ENCODE measurements around the gene B3GALT6. TPM values are rescaled to one million over a fixed set of nuclear protein-coding genes. Genes with fewer than 3 reads are reported as not detected.

The B3GALT6 gene
- total RNA-seq, 1 experiment from 2014 or later: 20.0 TPM

DNA sequence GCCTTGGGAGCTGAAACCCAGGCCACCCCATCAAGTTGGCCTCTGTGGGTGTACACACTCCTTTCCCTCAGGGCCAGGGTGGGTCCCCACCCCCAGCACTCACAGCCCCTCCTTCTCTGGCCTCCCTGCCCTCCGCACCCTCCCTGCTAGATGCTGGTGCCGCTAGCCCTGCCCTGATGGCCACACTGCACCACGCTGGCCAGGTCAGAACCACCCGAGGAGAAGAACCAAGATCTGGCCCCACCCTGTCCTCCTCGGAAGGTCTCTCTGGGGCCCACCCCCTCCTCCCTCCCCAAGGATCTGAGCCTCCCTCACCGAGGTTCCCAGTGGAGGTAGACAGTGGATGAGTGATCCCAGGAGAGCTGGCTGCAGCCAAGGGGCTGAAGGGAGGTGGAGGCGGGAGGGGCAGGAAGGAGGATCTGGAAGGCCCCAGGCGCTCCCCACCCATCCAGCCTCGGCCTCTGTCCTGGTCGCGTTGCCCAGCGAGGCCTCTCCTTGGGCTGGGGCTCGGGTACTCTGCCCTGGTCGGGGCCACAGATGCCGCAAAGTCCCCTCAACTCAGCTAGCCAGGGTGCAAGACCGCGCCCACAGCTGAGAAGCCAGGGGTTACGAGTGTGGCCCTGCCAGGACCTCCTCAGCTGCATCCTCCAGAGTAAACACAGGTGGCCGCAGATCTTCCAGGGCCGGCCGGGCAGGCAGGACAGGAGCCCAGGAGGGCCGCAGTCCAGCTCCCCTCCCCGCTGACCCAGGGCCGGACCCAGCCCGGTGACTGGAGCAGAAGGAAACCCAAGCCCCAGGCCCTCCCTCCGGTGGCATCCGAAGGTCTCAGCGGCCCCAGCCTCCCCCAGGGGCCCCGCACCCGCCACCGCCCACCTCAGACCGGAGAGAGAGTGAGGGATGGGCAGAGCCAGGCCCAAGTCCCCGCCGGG, 5.2 kb downstream of the B3GALT6 start:
- TF ChIP-seq JAZF1 (CRISPR knock-in tag; IDR thresholded peaks at IDR 0.05) (no peak), ATF3 (CRISPR knock-in tag; conservative IDR thresholded peaks at IDR 0.05) (no peak), ZNF138 (CRISPR knock-in tag; conservative IDR thresholded peaks at IDR 0.05) (no peak), ZNF416 (CRISPR knock-in tag; IDR thresholded peaks at IDR 0.05) (no peak), EMX1 (CRISPR knock-in tag; IDR thresholded peaks at IDR 0.05) (no peak), PRDM15 (CRISPR knock-in tag; IDR thresholded peaks at IDR 0.05) (no peak), HMGXB4 (CRISPR knock-in tag; IDR thresholded peaks at IDR 0.05) (no peak), ELF4 (CRISPR knock-in tag; IDR thresholded peaks at IDR 0.05; ENCODE audit: low read depth) (no peak), TEAD4 (CRISPR knock-in tag; IDR thresholded peaks at IDR 0.05) (no peak), CBFB (CRISPR knock-in tag; IDR thresholded peaks at IDR 0.05; ENCODE audit: low read depth) (no peak), SP1 (CRISPR knock-in tag; conservative IDR thresholded peaks at IDR 0.05) (no peak)
- TF ChIP-seq, protein P1, sequence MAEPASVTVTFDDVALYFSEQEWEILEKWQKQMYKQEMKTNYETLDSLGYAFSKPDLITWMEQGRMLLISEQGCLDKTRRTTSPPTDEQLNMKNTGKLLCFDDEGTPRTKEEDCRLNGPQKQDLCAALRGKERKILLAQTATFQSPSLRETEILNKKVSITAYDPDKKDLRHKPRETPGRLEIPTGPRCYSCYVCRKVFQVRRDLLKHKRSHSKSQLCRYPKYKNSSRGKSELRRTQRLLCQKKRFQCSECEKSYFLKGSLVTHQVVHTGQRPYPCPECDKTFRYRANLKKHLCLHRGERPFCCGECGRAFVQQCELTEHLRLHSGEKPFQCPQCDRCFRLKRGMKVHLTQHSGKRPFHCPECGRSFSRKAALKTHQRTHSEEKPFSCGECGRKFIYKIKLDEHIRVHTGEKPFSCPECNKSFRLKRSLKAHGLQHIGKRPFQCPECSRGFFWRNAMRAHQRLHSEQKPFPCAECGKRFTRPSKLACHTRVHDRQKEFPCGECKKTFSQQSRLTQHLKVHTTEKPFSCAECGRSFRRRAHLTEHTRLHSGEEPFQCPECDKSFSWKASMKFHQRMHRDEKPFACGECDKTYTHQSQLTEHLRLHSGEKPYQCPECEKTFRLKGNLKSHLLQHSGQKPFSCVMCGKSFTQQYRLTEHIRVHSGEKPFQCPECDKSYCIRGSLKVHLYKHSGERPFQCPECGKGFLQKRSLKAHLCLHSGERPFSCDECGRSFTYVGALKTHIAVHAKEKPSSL (CRISPR knock-in tag; conservative IDR thresholded peaks at IDR 0.05): no peak
- TF ChIP-seq, protein P2, sequence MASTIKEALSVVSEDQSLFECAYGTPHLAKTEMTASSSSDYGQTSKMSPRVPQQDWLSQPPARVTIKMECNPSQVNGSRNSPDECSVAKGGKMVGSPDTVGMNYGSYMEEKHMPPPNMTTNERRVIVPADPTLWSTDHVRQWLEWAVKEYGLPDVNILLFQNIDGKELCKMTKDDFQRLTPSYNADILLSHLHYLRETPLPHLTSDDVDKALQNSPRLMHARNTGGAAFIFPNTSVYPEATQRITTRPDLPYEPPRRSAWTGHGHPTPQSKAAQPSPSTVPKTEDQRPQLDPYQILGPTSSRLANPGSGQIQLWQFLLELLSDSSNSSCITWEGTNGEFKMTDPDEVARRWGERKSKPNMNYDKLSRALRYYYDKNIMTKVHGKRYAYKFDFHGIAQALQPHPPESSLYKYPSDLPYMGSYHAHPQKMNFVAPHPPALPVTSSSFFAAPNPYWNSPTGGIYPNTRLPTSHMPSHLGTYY (CRISPR knock-in tag; IDR thresholded peaks at IDR 0.05): no peak
- TF ChIP-seq, protein P3, sequence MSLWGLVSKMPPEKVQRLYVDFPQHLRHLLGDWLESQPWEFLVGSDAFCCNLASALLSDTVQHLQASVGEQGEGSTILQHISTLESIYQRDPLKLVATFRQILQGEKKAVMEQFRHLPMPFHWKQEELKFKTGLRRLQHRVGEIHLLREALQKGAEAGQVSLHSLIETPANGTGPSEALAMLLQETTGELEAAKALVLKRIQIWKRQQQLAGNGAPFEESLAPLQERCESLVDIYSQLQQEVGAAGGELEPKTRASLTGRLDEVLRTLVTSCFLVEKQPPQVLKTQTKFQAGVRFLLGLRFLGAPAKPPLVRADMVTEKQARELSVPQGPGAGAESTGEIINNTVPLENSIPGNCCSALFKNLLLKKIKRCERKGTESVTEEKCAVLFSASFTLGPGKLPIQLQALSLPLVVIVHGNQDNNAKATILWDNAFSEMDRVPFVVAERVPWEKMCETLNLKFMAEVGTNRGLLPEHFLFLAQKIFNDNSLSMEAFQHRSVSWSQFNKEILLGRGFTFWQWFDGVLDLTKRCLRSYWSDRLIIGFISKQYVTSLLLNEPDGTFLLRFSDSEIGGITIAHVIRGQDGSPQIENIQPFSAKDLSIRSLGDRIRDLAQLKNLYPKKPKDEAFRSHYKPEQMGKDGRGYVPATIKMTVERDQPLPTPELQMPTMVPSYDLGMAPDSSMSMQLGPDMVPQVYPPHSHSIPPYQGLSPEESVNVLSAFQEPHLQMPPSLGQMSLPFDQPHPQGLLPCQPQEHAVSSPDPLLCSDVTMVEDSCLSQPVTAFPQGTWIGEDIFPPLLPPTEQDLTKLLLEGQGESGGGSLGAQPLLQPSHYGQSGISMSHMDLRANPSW (CRISPR knock-in tag; conservative IDR thresholded peaks at IDR 0.05; ENCODE audit: low read depth): no peak
- TF ChIP-seq, protein P4, sequence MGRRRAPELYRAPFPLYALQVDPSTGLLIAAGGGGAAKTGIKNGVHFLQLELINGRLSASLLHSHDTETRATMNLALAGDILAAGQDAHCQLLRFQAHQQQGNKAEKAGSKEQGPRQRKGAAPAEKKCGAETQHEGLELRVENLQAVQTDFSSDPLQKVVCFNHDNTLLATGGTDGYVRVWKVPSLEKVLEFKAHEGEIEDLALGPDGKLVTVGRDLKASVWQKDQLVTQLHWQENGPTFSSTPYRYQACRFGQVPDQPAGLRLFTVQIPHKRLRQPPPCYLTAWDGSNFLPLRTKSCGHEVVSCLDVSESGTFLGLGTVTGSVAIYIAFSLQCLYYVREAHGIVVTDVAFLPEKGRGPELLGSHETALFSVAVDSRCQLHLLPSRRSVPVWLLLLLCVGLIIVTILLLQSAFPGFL (CRISPR knock-in tag; IDR thresholded peaks at IDR 0.05; ENCODE audit: borderline replicate concordance): no peak
- Mint-ChIP-seq H3K36me3 (peaks cover 5% of the 10 kb centered on the region), H3K4me3 (no peak overlapping the region), H3K4me1 (peaks cover 3% of the 10 kb centered on the region), H3K27ac (no peak overlapping the region), H3K27me3 (ENCODE audit: low read depth) (no peaks in the 10 kb centered on the region), H3K9me3 (peaks cover 3% of the 10 kb centered on the region; the same call in 1 of the 2 replicates)
- POLR2A ChIA-PET: interaction anchor here (0.6 to 0.9 kb wide), 2 partner anchors 21 to 51 kb away, joined by 4 read pairs; no protein-coding TSS in a partner anchor
- DNase-seq (ENCODE audit: low spot score): no peak
- no peak for ATAC-seq
- CTCF ChIA-PET: interaction anchor here (0.8 to 2.3 kb wide), 7 partner anchors 10 to 116 kb away, joined by 3 to 9 read pairs (median 4); partner anchors contain the start of genes C1QTNF12, TTLL10 and UBE2J2

Data from WTC11 (cell line).